Breast epithelium (tissue), 3 donors: ENCODE data around the gene IPCEF1.

Experiments
- CTCF ChIP-seq, 3 donors: fragments of 450-650 bp; IDR thresholded peaks; one replicate each; pipeline ENCODE4 v1.5.1; 2016 to 2017; ENCODE audit warnings: antibody characterized with exemption in 3 of 3, mild to moderate bottlenecking in 3 of 3, moderate library complexity in 3 of 3
- POLR2A ChIP-seq: fragments of 450-650 bp; IDR thresholded peaks from one replicate; pipeline ENCODE4 v1.6.1; 2016; ENCODE audit warnings: antibody characterized with exemption, mild to moderate bottlenecking, moderate library complexity
- POLR2AphosphoS5 ChIP-seq, 3 donors: sonication (generic); formaldehyde crosslinking; IDR thresholded peaks; one replicate each; pipeline ENCODE4 v1.6.1; 2017; ENCODE audit warnings: antibody characterized with exemption in 3 of 3

- TF ChIP-seq CTCF (IDR thresholded peaks at IDR 0.05) (no peak), POLR2AphosphoS5 (IDR thresholded peaks at IDR 0.05) (no peak), POLR2A (no peak)
Measured at GRCh38 chr6:154319231-154319858, 37.3 kb downstream of the IPCEF1 start.
